ENCODE measurements around the gene P2RX6.
"Not testable (repeated sequence)": the region's sequence is repeated elsewhere in the genome, so short reads cannot be mapped to it uniquely, and the experiment has no call there.

P2RX6 gene

GRCh38 chr22:21033895-21034294 is 18.9 kb downstream of the P2RX6 start:
- no peak for FAIRE-seq

GRCh38 chr22:21034989-21035388 is 20.0 kb downstream of the P2RX6 start:
- no peak for FAIRE-seq

- no peak for FAIRE-seq
Observed at GRCh38 chr22:21038405-21038804, 23.4 kb downstream of the P2RX6 start.

- not testable (repeated sequence) for FAIRE-seq
Observed at GRCh38 chr22:21039158-21039557, 24.2 kb downstream of the P2RX6 start.

GRCh38 chr22:21041937-21042336 is 27.0 kb downstream of the P2RX6 start:
- no peak for FAIRE-seq

GRCh38 chr22:21042978-21043859 is 28.3 kb downstream of the P2RX6 start:
- no peak for FAIRE-seq

GRCh38 chr22:21043860-21044535 is 29.0 kb downstream of the P2RX6 start:
- FAIRE-seq = no peak

- no peak for FAIRE-seq
Observed at GRCh38 chr22:21044931-21045584, 30.1 kb downstream of the P2RX6 start.

- FAIRE-seq = no peak
Observed at GRCh38 chr22:21045585-21046294, 30.8 kb downstream of the P2RX6 start, which contains the start of gene LRRC74B. LRRC74B (plus strand) TSS chr22:21045946; CDS start chr22:21045987, 41 bp downstream.

GRCh38 chr22:21047035-21047661 is 32.2 kb downstream of the P2RX6 start:
- no peak for FAIRE-seq

GRCh38 chr22:21047730-21048129 is 32.8 kb downstream of the P2RX6 start:
- FAIRE-seq = no peak

GRCh38 chr22:21048448-21048847 is 33.5 kb downstream of the P2RX6 start:
- not testable (repeated sequence) for FAIRE-seq

GRCh38 chr22:21048965-21049364 is 34.0 kb downstream of the P2RX6 start:
- not testable (repeated sequence) for FAIRE-seq

- FAIRE-seq = no peak
Observed at GRCh38 chr22:21051145-21051830, 36.3 kb downstream of the P2RX6 start.

- no peak for FAIRE-seq
Observed at GRCh38 chr22:21051831-21052400, 37.0 kb downstream of the P2RX6 start.

GRCh38 chr22:21052715-21053459 is 37.9 kb downstream of the P2RX6 start:
- no peak for FAIRE-seq

- FAIRE-seq = no peak
Observed at GRCh38 chr22:21054046-21054713, 39.2 kb downstream of the P2RX6 start.

GRCh38 chr22:21054714-21055563 is 40.0 kb downstream of the P2RX6 start:
- no peak for FAIRE-seq

- FAIRE-seq = no peak
Observed at GRCh38 chr22:21055564-21055834, 40.5 kb downstream of the P2RX6 start.

Measured in A204.1 (cell line).